ENCODE measurements around the gene ANKS1B. TPM values are rescaled to one million over a fixed set of nuclear protein-coding genes. Genes with fewer than 3 reads are reported as not detected.
"Not testable (repeated sequence)": the region's sequence is repeated elsewhere in the genome, so short reads cannot be mapped to it uniquely, and the experiment has no call there.

The ANKS1B gene
- total and polyA plus RNA-seq, 3 experiments from 2014 or later = 0.39 to 0.60 TPM; not detected in 1

DNA sequence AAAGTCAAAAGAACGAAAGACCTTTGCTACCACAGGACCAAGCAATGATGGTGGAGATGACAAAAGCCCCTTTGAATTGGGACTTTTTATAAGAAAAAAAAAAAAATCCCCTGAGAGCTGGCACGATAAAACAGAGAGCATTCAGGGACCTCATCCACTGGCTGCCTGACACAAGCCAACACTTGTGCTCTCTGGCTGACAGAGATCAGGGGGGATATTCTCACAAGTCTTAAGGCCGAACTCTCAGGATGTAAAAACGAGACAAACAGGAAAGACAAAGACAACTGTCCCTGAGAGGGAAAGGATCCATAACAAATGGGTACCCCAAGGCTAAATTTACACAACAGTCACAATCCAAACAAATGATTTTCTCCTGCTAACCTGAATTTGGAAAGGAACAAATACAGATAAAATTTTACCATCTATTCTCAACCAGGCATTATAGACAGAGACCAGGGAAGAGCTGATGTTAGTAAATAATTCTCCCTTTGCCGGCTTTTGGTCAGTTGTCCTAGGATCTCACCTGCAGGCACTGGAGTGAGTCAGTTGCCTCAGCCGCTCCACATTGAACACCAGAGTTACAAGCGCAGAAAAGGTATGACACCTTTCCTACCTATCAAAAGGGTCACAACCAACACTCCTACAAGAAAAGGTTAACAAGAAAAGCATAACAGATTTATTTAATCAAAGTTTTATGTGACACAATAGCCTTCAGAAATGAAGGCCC, 375.1 kb downstream of the ANKS1B start:
- DNase-seq = no peak
- Histone ChIP-seq H3K4me1 (ENCODE audit: insufficient read depth, low read length) (no peaks in the 10 kb centered on the region), H3K9me3 (ENCODE audit: low read length) (no peaks in the 10 kb centered on the region), H3K27me3 (ENCODE audit: insufficient read depth, low read length, poor library complexity, severe bottlenecking) (no peaks in the 10 kb centered on the region), H3K4me3 (ENCODE audit: low read length) (no peak overlapping the region), H3K27ac (ENCODE audit: low read depth, low read length) (no peak overlapping the region), H3K36me3 (ENCODE audit: insufficient read depth, low read length) (no peaks in the 10 kb centered on the region)
- Mint-ChIP-seq H3K4me3 (no peak overlapping the region), H3K4me1 (no peaks in the 10 kb centered on the region), H3K27me3 (peaks cover 0 to 2% of the 10 kb centered on the region in 2 donors), H3K27ac (no peak overlapping the region), H3K9me3 (peaks cover 0 to 19% (median 8%) of the 10 kb centered on the region in 5 donors), H3K36me3 (no peaks in the 10 kb centered on the region)
- ChIA-PET CTCF (no interaction called here), POLR2A (no interaction called here)

DNA sequence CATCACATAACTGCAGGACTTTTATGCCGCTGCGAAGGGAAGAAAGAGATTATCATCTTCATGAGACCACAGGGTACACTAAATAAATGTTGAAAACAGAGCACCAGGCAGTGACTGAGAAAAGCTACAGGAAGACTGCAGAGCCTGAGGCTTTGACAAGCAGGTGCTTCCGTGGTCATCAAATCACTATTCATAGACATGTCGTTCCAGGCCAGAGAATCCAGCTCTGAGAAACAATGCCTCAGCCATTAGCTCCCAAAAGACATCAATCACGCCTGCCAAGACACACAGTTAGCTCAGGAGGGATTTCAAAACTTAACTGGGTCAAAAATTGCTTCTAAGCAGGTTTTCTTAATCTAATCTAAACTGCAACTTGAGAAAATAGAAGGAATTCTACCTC, 384.3 kb downstream of the ANKS1B start:
- no peaks in the 10 kb centered on the region for H3K9me3 ChIP-seq (ENCODE audit: low read length)
- Mint-ChIP-seq H3K4me3 (no peak overlapping the region), H3K36me3 (no peaks in the 10 kb centered on the region), H3K4me1 (no peaks in the 10 kb centered on the region), H3K27me3 (no peaks in the 10 kb centered on the region), H3K9me3 (peaks cover 2 to 8% (median 5%) of the 10 kb centered on the region in 5 donors), H3K27ac (no peak overlapping the region)
- no peaks in the 10 kb centered on the region for H3K4me1 ChIP-seq (ENCODE audit: insufficient read depth, low read length)
- no peaks in the 10 kb centered on the region for H3K27me3 ChIP-seq (ENCODE audit: insufficient read depth, low read length, poor library complexity, severe bottlenecking)
- no peak overlapping the region for H3K27ac ChIP-seq (ENCODE audit: low read depth, low read length)
- ChIA-PET POLR2A (no interaction called here), CTCF (no interaction called here)
- no peak for DNase-seq
- H3K4me3 ChIP-seq (ENCODE audit: low read length) = no peak overlapping the region
- H3K36me3 ChIP-seq (ENCODE audit: insufficient read depth, low read length) = no peaks in the 10 kb centered on the region

GRCh38 chr12:99598785-99599184, 386.0 kb downstream of the ANKS1B start:
- DNase-seq = no peak
- no peak overlapping the region for H3K27ac ChIP-seq (ENCODE audit: low read depth, low read length)
- ChIA-PET POLR2A (no interaction called here), CTCF (no interaction called here)
- H3K27me3 Mint-ChIP-seq = no peaks in the 10 kb centered on the region
- H3K9me3 ChIP-seq (ENCODE audit: low read length) = no peaks in the 10 kb centered on the region
- H3K9me3 Mint-ChIP-seq = peaks cover 2 to 11% (median 3%) of the 10 kb centered on the region in 5 donors
- no peak overlapping the region for H3K27ac Mint-ChIP-seq
- H3K4me3 Mint-ChIP-seq = no peak overlapping the region
- no peaks in the 10 kb centered on the region for H3K27me3 ChIP-seq (ENCODE audit: insufficient read depth, low read length, poor library complexity, severe bottlenecking)
- H3K4me1 Mint-ChIP-seq = no peaks in the 10 kb centered on the region
- H3K4me1 ChIP-seq (ENCODE audit: insufficient read depth, low read length) = no peaks in the 10 kb centered on the region
- no peak overlapping the region for H3K4me3 ChIP-seq (ENCODE audit: low read length)
- H3K36me3 Mint-ChIP-seq = no peaks in the 10 kb centered on the region
- H3K36me3 ChIP-seq (ENCODE audit: insufficient read depth, low read length) = no peaks in the 10 kb centered on the region

DNA sequence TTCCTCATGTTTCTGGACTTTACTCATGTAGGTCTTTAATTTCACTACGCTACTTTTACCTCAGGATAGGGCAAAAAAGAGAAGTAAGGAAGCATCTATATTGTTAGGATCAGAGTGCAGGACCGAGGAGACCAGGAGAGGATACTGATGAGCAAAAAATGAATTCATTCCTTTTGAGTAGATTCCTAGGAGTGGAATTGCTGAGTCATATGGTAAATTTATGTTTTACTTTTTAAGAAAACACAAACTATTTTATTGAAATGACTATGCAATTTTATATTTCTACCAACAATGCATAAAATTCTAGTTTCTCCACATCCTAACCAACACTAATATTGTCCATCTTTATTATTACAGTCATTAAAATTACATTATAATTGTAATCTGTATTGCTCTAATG, 388.0 kb downstream of the ANKS1B start:
- ChIA-PET CTCF (no interaction called here), POLR2A (no interaction called here)
- Histone ChIP-seq H3K27me3 (ENCODE audit: insufficient read depth, low read length, poor library complexity, severe bottlenecking) (no peaks in the 10 kb centered on the region), H3K4me3 (ENCODE audit: low read length) (no peak overlapping the region), H3K36me3 (ENCODE audit: insufficient read depth, low read length) (no peaks in the 10 kb centered on the region), H3K4me1 (ENCODE audit: insufficient read depth, low read length) (no peaks in the 10 kb centered on the region), H3K9me3 (ENCODE audit: low read length) (no peaks in the 10 kb centered on the region), H3K27ac (ENCODE audit: low read depth, low read length) (no peak overlapping the region)
- Mint-ChIP-seq H3K9me3 (peaks cover under 1 to 11% (median 3%) of the 10 kb centered on the region in 5 donors), H3K27me3 (no peaks in the 10 kb centered on the region), H3K4me3 (no peak overlapping the region), H3K27ac (no peak overlapping the region), H3K4me1 (no peaks in the 10 kb centered on the region), H3K36me3 (no peaks in the 10 kb centered on the region)
- no peak for DNase-seq

- H3K4me3 Mint-ChIP-seq; H3K9me3 Mint-ChIP-seq; DNase-seq; H3K4me3 ChIP-seq (ENCODE audit: low read length); H3K4me1 Mint-ChIP-seq; CTCF ChIA-PET; H3K27ac Mint-ChIP-seq; H3K27ac ChIP-seq (ENCODE audit: low read depth, low read length); H3K27me3 ChIP-seq (ENCODE audit: insufficient read depth, low read length, poor library complexity, severe bottlenecking); POLR2A ChIA-PET; H3K9me3 ChIP-seq (ENCODE audit: low read length); H3K27me3 Mint-ChIP-seq; H3K36me3 ChIP-seq (ENCODE audit: insufficient read depth, low read length); H3K4me1 ChIP-seq (ENCODE audit: insufficient read depth, low read length); H3K36me3 Mint-ChIP-seq: not testable (repeated sequence)
Observed at GRCh38 chr12:99577125-99577524, 407.6 kb downstream of the ANKS1B start.

DNA sequence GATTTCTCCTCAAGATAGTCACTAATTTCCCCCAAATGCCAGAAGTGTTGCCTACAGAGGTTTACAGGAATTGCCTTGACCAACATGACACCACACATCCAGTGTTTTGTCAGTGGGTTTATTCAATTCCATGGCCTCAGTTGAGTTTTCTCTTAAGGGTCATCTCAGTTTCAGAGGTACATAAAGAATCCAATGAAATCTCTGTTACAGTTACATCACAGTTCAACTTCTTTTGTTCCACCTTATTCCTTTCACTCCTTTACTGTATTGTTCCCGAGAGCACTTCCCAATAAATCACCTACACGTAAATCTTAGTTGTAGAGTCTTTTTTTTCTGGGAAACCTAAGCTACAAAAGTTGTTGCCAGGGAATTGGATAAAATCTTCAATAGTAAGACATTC, 410.8 kb downstream of the ANKS1B start:
- H3K36me3 Mint-ChIP-seq = no peaks in the 10 kb centered on the region
- no peak overlapping the region for H3K4me3 ChIP-seq (ENCODE audit: low read length)
- H3K4me1 ChIP-seq (ENCODE audit: insufficient read depth, low read length) = no peaks in the 10 kb centered on the region
- H3K27ac Mint-ChIP-seq = no peak overlapping the region
- peaks cover 1 to 17% (median 4%) of the 10 kb centered on the region in 5 donors for H3K9me3 Mint-ChIP-seq
- ChIA-PET POLR2A (no interaction called here), CTCF (no interaction called here)
- H3K4me1 Mint-ChIP-seq = no peaks in the 10 kb centered on the region
- no peaks in the 10 kb centered on the region for H3K9me3 ChIP-seq (ENCODE audit: low read length)
- no peak overlapping the region for H3K4me3 Mint-ChIP-seq
- no peak for DNase-seq
- H3K27me3 Mint-ChIP-seq = no peaks in the 10 kb centered on the region
- no peaks in the 10 kb centered on the region for H3K36me3 ChIP-seq (ENCODE audit: insufficient read depth, low read length)
- H3K27me3 ChIP-seq (ENCODE audit: insufficient read depth, low read length, poor library complexity, severe bottlenecking) = no peaks in the 10 kb centered on the region
- H3K27ac ChIP-seq (ENCODE audit: low read depth, low read length) = no peak overlapping the region

GRCh38 chr12:99567072-99567471, 417.7 kb downstream of the ANKS1B start:
- no peak for DNase-seq
- H3K9me3 ChIP-seq (ENCODE audit: low read length) = no peaks in the 10 kb centered on the region
- Mint-ChIP-seq H3K27ac (no peak overlapping the region), H3K27me3 (no peaks in the 10 kb centered on the region), H3K4me3 (no peak overlapping the region), H3K9me3 (peaks cover 0 to 28% (median 2%) of the 10 kb centered on the region in 5 donors), H3K4me1 (no peaks in the 10 kb centered on the region), H3K36me3 (no peaks in the 10 kb centered on the region)
- CTCF ChIA-PET = no interaction called here
- H3K36me3 ChIP-seq (ENCODE audit: insufficient read depth, low read length) = no peaks in the 10 kb centered on the region
- POLR2A ChIA-PET = no interaction called here
- no peak overlapping the region for H3K27ac ChIP-seq (ENCODE audit: low read depth, low read length)
- H3K4me1 ChIP-seq (ENCODE audit: insufficient read depth, low read length) = no peaks in the 10 kb centered on the region
- H3K27me3 ChIP-seq (ENCODE audit: insufficient read depth, low read length, poor library complexity, severe bottlenecking) = no peaks in the 10 kb centered on the region
- no peak overlapping the region for H3K4me3 ChIP-seq (ENCODE audit: low read length)

DNA sequence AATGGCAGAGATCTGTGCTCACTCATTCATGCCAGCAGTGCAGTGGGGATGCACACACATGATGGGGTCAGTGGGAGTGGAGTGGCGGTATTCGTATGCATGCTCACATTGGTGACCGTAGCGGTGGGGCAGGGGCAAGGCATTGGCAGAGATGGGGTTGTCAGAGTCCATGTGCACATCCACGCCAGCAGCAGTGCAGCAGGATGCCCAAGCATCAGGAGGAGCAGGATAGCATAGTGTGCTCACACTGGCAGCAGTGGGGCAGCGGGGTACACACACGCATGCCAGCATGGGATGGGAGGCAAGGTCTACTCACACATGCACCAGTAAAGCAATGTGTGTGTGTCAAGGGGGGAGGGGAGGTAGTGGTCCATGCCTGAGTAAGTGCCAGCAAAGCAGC, 426.6 kb downstream of the ANKS1B start:
- Histone ChIP-seq H3K4me3 (ENCODE audit: low read length) (no peak overlapping the region), H3K4me1 (ENCODE audit: insufficient read depth, low read length) (no peaks in the 10 kb centered on the region), H3K36me3 (ENCODE audit: insufficient read depth, low read length) (no peaks in the 10 kb centered on the region), H3K27ac (ENCODE audit: low read depth, low read length) (no peak overlapping the region), H3K27me3 (ENCODE audit: insufficient read depth, low read length, poor library complexity, severe bottlenecking) (no peaks in the 10 kb centered on the region), H3K9me3 (ENCODE audit: low read length) (no peaks in the 10 kb centered on the region)
- Mint-ChIP-seq H3K4me3 (no peak overlapping the region), H3K27me3 (no peaks in the 10 kb centered on the region), H3K27ac (no peak overlapping the region), H3K36me3 (no peaks in the 10 kb centered on the region), H3K4me1 (no peaks in the 10 kb centered on the region), H3K9me3 (peaks cover 3 to 28% (median 9%) of the 10 kb centered on the region in 5 donors)
- POLR2A ChIA-PET = no interaction called here
- DNase-seq = no peak
- CTCF ChIA-PET = no interaction called here

GRCh38 chr12:99553461-99553860, 431.3 kb downstream of the ANKS1B start:
- Histone ChIP-seq H3K4me3 (ENCODE audit: low read length) (no peak overlapping the region), H3K27me3 (ENCODE audit: insufficient read depth, low read length, poor library complexity, severe bottlenecking) (no peaks in the 10 kb centered on the region), H3K4me1 (ENCODE audit: insufficient read depth, low read length) (no peaks in the 10 kb centered on the region), H3K9me3 (ENCODE audit: low read length) (no peaks in the 10 kb centered on the region), H3K36me3 (ENCODE audit: insufficient read depth, low read length) (no peaks in the 10 kb centered on the region), H3K27ac (ENCODE audit: low read depth, low read length) (no peak overlapping the region)
- H3K27ac Mint-ChIP-seq = no peak overlapping the region
- no peaks in the 10 kb centered on the region for H3K36me3 Mint-ChIP-seq
- ChIA-PET CTCF (no interaction called here), POLR2A (no interaction called here)
- H3K9me3 Mint-ChIP-seq = peaks cover 9 to 26% (median 13%) of the 10 kb centered on the region in 5 donors
- H3K4me3 Mint-ChIP-seq = no peak overlapping the region
- no peak for DNase-seq
- H3K27me3 Mint-ChIP-seq = no peaks in the 10 kb centered on the region
- no peaks in the 10 kb centered on the region for H3K4me1 Mint-ChIP-seq
